Type B pancreatic cell (in vitro differentiated cells): ENCODE measurements around the gene S100A3. TPM values are rescaled to one million over a fixed set of nuclear protein-coding genes. Genes with fewer than 3 reads are reported as not detected.
A peak's percentile ranks its signal among the peaks of the same experiment; 100 is the strongest.

ENCODE experiments used
- DNase-seq: peaks from one replicate; pipeline ENCODE4 v3.0.0; 2021; ENCODE audit warnings: mixed read lengths; ENCODE audit not compliant: unreplicated experiment; ENCODE audit errors: extremely low spot score
- H3K27ac Mint-ChIP-seq: 2 replicates; pipeline ENCODE4 v1.8.0; 2021; ENCODE audit warnings: mild to moderate bottlenecking, mixed read lengths
- H3K27me3 Mint-ChIP-seq: 2 replicates; pipeline ENCODE4 v1.8.0; 2021; ENCODE audit warnings: mixed read lengths
- H3K36me3 Mint-ChIP-seq: 2 replicates; pipeline ENCODE4 v1.8.0; 2021; ENCODE audit warnings: mixed read lengths
- H3K4me1 Mint-ChIP-seq: one replicate; pipeline ENCODE4 v1.8.0; 2021; ENCODE audit warnings: mixed read lengths; ENCODE audit not compliant: unreplicated experiment
- H3K4me3 Mint-ChIP-seq: 2 replicates; pipeline ENCODE4 v1.8.0; 2021; ENCODE audit warnings: mild to moderate bottlenecking, mixed read lengths
- H3K9me3 Mint-ChIP-seq: 2 replicates; pipeline ENCODE4 v1.8.0; 2021; ENCODE audit warnings: mixed read lengths
- CTCF ChIP-seq: fragments of 200-600 bp; sonication (generic); conservative IDR thresholded peaks from 2 replicates; pipeline ENCODE4 v1.5.0; 2021; ENCODE audit warnings: antibody characterized with exemption, mild to moderate bottlenecking
- total RNA-seq: library from RNA; stranded (reverse); gene quantifications from 2 replicates; pipeline ENCODE4 v1.2.1, GENCODE V29; 2021; ENCODE audit warnings: low replicate concordance

Gene S100A3
- total RNA-seq, 1 donor from 2014 or later: 1.4 TPM

- Mint-ChIP-seq H3K27me3 (no peaks in the 10 kb centered on the region), H3K27ac (peak overlapping the region; percentile 13), H3K4me1 (peaks cover 7% of the 10 kb centered on the region), H3K4me3 (no peak overlapping the region), H3K9me3 (no peaks in the 10 kb centered on the region), H3K36me3 (no peaks in the 10 kb centered on the region)
- no peak for DNase-seq
- TF ChIP-seq CTCF: no peak
Measured at GRCh38 chr1:153561466-153561985, 12.5 kb upstream of the S100A3 start.

- no peaks in the 10 kb centered on the region for H3K9me3 Mint-ChIP-seq
- no peaks in the 10 kb centered on the region for H3K36me3 Mint-ChIP-seq
- no peak overlapping the region for H3K4me3 Mint-ChIP-seq
Measured at GRCh38 chr1:153560771-153561465, 11.9 kb upstream of the S100A3 start.

GRCh38 chr1:153560241-153560640 is 11.2 kb upstream of the S100A3 start:
- Mint-ChIP-seq H3K9me3 (no peaks in the 10 kb centered on the region), H3K27ac (no peak overlapping the region), H3K4me1 (no peaks in the 10 kb centered on the region), H3K4me3 (no peak overlapping the region), H3K27me3 (no peaks in the 10 kb centered on the region), H3K36me3 (no peaks in the 10 kb centered on the region)
- TF ChIP-seq CTCF: no peak
- DNase-seq: no peak

More at GRCh38 chr1:153560771-153561465, 11.9 kb upstream of the S100A3 start:
- no peak for TF ChIP-seq CTCF
- Mint-ChIP-seq H3K27ac (peak overlapping the region; percentile 13), H3K4me1 (peaks cover 3% of the 10 kb centered on the region), H3K27me3 (no peaks in the 10 kb centered on the region)
- DNase-seq: no peak

- no peaks in the 10 kb centered on the region for H3K36me3 Mint-ChIP-seq
- H3K27me3 Mint-ChIP-seq: no peaks in the 10 kb centered on the region
- H3K4me1 Mint-ChIP-seq: peaks cover 13% of the 10 kb centered on the region
- TF ChIP-seq CTCF: no peak
- H3K9me3 Mint-ChIP-seq: no peaks in the 10 kb centered on the region
- no peak overlapping the region for H3K4me3 Mint-ChIP-seq
- DNase-seq: no peak
- no peak overlapping the region for H3K27ac Mint-ChIP-seq
Measured at GRCh38 chr1:153557877-153558276, 8.8 kb upstream of the S100A3 start.

GRCh38 chr1:153556348-153556747 is 7.3 kb upstream of the S100A3 start:
- Mint-ChIP-seq H3K4me3 (no peak overlapping the region), H3K9me3 (no peaks in the 10 kb centered on the region), H3K4me1 (peaks cover 19% of the 10 kb centered on the region), H3K36me3 (no peaks in the 10 kb centered on the region), H3K27me3 (no peaks in the 10 kb centered on the region), H3K27ac (no peak overlapping the region)
- DNase-seq: no peak
- TF ChIP-seq CTCF: no peak
